Astrocyte of the spinal cord (primary cell): ENCODE data around the gene TMEM164.

ENCODE experiments used
- DNase-seq: peaks from one replicate; pipeline ENCODE4 v3.0.0; 2011; ENCODE audit warnings: low read depth, low spot score
- H3K4me3 ChIP-seq: 2 replicates; pipeline ENCODE4 v1.5.1; 2011; ENCODE audit warnings: low read depth, mild to moderate bottlenecking, low read length, moderate library complexity
- in situ Hi-C: cut with HindIII; loops from 2 replicates; pipeline ENCODE4 v1.10.0; 2017; ENCODE audit warnings: low sequenced_read_pairs
- TF ChIP-seq, protein P1 (sequence below): IDR thresholded peaks from 2 replicates; pipeline ENCODE4 v1.5.1; 2012; ENCODE audit warnings: low read depth, mild to moderate bottlenecking, low read length, inconsistent platforms

TMEM164 gene

DNA sequence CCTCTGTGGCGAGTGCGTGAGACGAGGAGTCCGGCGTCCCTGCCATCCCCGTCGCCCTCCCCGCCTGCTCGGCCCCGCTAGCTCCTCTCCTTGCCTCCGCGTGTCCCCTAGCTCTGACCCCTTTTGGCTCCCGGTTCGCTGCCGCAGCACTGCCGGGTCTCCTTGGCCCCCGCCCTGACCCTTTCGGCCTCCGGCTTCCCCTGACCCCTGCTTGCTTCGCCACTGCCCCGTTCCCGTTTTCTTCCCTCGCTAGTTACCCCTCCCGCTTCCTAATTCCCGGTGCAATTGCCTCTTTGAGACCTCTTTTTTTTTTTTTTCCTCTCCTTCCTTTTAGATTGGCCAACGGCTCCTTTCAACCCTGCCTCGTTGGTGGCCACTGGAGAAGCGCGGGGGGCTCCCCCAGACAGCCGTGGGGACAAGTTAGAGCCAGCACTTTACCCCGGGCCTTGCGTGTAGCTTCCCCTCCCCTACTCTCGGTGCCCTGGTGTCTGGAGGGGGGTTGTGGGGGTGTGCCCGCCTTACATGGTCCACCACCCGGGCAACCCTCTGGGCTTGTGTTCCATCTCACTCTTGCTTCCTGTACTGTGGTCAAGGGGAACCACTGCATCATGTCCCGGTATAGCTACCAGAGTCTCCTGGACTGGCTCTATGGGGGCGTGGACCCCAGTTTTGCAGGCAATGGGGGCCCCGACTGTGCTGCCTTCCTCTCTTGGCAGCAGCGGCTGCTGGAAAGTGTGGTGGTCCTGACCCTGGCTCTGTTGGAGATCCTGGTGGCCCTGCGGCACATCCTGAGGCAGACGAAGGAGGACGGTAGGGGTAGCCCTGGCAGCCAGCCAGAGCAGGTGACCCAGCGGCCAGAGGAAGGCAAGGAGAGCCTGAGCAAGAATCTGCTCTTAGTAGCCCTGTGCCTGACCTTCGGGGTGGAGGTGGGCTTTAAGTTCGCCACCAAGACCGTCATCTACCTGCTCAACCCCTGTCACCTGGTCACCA is 548 bp downstream of the TMEM164 start:
- peak overlapping the region; percentile 62 for H3K4me3 ChIP-seq
- DNase-seq, result no peak
- in situ Hi-C loops, result no loop called here
- TF ChIP-seq, protein P1, sequence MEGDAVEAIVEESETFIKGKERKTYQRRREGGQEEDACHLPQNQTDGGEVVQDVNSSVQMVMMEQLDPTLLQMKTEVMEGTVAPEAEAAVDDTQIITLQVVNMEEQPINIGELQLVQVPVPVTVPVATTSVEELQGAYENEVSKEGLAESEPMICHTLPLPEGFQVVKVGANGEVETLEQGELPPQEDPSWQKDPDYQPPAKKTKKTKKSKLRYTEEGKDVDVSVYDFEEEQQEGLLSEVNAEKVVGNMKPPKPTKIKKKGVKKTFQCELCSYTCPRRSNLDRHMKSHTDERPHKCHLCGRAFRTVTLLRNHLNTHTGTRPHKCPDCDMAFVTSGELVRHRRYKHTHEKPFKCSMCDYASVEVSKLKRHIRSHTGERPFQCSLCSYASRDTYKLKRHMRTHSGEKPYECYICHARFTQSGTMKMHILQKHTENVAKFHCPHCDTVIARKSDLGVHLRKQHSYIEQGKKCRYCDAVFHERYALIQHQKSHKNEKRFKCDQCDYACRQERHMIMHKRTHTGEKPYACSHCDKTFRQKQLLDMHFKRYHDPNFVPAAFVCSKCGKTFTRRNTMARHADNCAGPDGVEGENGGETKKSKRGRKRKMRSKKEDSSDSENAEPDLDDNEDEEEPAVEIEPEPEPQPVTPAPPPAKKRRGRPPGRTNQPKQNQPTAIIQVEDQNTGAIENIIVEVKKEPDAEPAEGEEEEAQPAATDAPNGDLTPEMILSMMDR, result no peak

DNA sequence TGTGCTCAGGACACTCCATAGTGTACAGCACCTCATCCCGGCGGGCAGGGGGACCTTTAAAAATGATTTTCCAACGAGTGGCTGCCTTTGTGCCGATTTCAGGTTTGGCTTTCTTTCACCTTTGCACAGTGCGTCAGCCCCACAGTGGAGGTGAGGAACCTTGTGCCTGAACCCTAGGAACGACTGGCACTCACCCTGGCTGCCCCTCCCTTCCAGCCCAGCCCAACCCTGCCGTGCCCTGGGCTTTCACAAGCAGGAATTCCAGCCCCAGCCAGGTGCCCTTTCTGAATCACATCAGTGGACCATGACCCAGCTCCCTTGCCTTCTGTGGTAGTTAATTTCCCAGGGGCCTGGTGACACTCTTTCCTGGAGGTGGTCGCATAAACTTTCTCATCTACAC is 1.3 kb downstream of the TMEM164 start:
- no peak overlapping the region for H3K4me3 ChIP-seq
- DNase-seq, result no peak
- in situ Hi-C loops, result no loop called here
- TF ChIP-seq, protein P1, result no peak

DNA sequence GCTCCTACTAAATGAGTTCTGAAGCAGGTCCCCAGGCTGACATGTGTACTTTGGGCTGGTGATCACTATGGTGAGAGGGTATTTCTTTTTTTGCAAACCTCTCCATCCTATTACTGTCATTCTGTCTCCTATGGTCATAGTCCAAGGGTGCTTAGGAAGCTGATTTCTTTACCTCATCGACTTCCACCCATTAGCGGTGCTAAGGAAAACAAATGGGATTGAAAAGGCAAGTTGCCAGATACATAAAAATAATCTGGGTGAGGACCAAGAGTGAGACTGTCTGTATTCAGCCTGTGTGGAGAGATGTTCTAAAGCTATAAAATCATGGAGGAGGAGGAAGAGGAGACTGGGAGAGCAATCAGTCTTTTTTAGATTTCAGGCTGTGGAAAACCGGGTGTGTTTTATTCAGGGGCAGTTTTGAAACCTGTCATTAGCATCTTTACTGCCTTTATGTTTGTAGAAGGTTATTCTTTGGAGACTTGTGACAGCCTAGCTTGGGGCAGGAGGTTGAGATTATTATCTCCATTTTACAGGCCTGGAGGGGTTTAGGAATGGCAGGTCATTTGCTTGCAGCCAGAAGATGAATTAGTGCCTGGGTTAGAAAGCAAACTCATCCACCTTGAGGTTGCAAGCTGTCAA is 1.9 kb downstream of the TMEM164 start:
- in situ Hi-C loops, result no loop called here
- no peak for DNase-seq
- H3K4me3 ChIP-seq, result no peak overlapping the region
- TF ChIP-seq, protein P1, result no peak

DNA sequence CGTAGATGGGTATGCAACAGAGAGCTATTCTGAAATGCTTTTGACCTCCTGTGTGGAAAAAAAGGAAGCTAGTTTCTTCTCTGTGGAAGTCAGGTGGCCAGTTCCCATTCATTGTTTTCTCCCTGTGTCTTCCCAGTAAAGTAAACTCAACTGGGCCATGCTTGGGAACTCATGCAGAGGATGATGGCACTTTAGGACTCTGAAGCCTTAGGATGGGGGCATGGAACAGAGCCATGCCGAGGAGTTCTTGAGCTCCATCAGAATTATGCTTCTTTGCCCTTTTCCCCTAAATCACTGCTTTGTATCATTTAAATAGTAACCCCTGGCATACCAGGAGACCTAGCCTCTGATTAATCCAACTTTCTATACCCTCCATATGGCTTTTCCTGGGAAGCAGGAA is 3.2 kb downstream of the TMEM164 start:
- in situ Hi-C loops, result no loop called here
- H3K4me3 ChIP-seq, result no peak overlapping the region
- TF ChIP-seq, protein P1, result no peak
- DNase-seq, result no peak

DNA sequence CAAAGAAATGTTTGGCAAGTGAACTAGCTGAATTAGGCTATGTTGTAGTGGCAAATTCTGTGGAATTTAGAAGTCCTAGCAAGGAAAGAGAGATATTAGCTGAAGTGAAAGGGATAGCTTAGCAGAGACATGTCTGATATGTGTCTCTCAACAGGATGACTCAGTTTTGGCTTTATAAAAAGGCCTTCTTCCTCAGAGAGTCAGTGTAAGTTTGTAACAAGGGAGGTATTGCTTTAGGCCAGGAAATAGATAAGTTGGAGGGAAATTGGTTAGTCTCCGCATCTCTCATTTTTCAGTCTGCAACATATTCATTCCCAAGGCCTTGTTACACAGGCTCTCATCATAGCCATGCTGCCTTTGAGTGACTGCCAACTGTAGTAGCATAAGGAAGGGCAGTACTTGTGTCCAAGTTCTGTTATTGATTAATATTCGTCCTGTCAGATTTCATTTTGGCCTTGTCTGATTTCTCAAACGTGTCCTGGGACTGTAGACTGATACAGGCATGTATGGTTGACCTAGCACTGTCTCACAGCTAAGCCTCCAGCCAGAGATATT is 4.0 kb downstream of the TMEM164 start:
- in situ Hi-C loops, result no loop called here
- TF ChIP-seq, protein P1, result no peak

DNA sequence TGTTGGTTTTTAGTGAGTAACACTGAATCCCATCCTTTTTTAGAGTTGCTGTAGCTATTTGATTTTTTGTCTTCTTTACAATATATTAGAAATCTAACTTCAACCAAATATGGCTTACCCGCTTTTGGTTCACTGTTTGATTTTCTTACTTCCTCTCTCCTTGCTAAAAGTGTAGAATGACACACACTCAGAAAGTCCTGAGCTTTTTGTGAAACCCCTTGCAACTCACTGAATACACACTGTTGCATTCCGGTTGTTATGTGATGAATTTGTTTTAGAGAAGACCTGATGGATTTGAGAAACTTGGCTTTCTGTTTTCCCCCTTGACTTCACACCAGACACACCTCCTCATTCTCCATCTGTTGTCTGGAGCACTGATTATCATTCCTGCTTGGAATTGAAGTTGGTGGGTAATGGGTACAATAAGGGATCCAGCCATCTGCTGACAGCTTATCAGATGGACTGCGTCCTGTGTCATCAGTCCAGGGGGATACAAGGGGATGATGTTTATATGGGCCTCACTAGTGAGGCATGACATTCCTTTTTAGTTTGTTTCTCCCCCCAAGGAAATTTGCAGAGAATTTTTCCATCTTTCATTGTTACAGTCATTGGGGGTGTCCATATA is 5.2 kb downstream of the TMEM164 start:
- no peak overlapping the region for H3K4me3 ChIP-seq
- no peak for DNase-seq
- in situ Hi-C loops, result no loop called here
- TF ChIP-seq, protein P1, result no peak

More for the DNA sequence above, 4.0 kb downstream of the TMEM164 start:
- H3K4me3 ChIP-seq, result no peak overlapping the region
- no peak for DNase-seq
